ENCODE measurements around the gene IGSF9B. TPM values are rescaled to one million over a fixed set of nuclear protein-coding genes. Genes with fewer than 3 reads are reported as not detected.

IGSF9B gene
- total RNA-seq, 4 donors from 2014 or later, result 24.1 to 120 (median 43.3) TPM

DNA sequence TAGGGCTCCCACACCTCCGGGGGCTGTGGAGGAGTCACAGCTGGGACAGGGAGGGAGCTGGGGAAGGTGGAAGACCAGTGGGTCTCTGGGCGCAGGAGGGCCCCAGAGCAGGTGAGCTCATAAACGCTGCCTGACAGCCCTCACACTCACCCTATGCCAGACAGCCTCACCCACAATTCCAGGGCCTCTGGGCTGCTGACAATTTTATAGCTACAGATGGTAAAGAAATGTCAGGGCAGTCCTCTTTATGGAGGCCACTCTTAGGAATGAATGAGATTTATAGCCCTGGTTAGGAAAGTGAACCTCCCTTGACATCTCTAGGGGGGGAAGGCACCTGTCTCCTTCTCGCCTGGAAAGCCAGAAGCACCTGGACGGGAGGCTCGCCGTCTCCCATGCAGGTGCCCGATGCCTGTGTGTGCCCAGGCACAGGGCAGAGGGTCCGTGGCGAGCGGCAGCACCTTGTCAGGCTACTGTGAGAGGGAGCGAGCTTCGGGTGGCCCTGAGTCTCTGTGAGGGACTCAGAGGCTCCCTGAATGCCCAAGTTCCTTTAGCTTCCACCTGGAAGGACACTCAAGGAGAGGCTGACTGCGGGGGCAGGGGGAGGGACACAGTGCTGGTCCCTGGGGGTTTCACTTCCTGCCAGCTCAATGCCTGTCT is 39.9 kb downstream of the IGSF9B start:
- no peaks in the 10 kb centered on the region for H3K9me3 ChIP-seq
- H3K36me3 ChIP-seq, result peaks cover 0 to 98% of the 10 kb centered on the region in 2 donors
- H3K4me3 ChIP-seq, result no peak overlapping the region
- TF ChIP-seq POLR2A (IDR thresholded peaks at IDR 0.05), result no peak
- TF ChIP-seq POLR2AphosphoS5 (IDR thresholded peaks at IDR 0.05), result no peak
- TF ChIP-seq EP300 (IDR thresholded peaks at IDR 0.05), result no peak
- TF ChIP-seq, protein P1, sequence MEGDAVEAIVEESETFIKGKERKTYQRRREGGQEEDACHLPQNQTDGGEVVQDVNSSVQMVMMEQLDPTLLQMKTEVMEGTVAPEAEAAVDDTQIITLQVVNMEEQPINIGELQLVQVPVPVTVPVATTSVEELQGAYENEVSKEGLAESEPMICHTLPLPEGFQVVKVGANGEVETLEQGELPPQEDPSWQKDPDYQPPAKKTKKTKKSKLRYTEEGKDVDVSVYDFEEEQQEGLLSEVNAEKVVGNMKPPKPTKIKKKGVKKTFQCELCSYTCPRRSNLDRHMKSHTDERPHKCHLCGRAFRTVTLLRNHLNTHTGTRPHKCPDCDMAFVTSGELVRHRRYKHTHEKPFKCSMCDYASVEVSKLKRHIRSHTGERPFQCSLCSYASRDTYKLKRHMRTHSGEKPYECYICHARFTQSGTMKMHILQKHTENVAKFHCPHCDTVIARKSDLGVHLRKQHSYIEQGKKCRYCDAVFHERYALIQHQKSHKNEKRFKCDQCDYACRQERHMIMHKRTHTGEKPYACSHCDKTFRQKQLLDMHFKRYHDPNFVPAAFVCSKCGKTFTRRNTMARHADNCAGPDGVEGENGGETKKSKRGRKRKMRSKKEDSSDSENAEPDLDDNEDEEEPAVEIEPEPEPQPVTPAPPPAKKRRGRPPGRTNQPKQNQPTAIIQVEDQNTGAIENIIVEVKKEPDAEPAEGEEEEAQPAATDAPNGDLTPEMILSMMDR (IDR thresholded peaks at IDR 0.05), result no peak
- H3K4me1 ChIP-seq, result peaks cover 0 to 5% (median 0%) of the 10 kb centered on the region in 3 donors
- H3K27me3 ChIP-seq, result no peaks in the 10 kb centered on the region
- no peak overlapping the region for H3K27ac ChIP-seq
- no peak for ATAC-seq
- WGBS, 2 donors (ENCODE audit: low coverage in 1 of 2), result 73% methylated on average over 3 of the region's 14 CpGs; no CpG with 5 or more reads in 1 of the 2 donors

DNA sequence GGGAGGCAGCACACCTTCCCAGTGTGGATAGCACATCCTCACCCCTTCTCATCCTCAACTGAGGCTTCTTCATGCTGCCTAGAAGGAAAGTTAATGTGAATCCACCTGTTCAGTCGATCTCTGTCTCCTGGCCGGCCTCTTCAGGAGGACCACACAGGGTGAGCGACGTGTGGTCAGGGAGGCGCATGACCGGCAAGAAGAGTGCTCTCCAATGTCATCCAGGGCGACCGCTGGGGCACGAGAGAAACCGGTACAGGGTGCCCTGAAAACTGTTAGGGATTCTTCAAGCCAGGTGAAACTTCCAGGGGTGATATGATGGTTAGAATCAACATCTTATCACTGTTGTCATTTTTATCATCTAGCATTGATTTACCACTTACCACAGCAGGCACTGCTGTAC is 43.0 kb downstream of the IGSF9B start:
- peaks cover 0 to 98% of the 10 kb centered on the region in 2 donors for H3K36me3 ChIP-seq
- no CpG with 5 or more reads among the region's 10 CpGs for WGBS, 2 donors (ENCODE audit: low coverage in 1 of 2)
- H3K27me3 ChIP-seq, result no peaks in the 10 kb centered on the region
- H3K4me3 ChIP-seq, result no peak overlapping the region
- TF ChIP-seq POLR2A (IDR thresholded peaks at IDR 0.05), result no peak
- TF ChIP-seq, protein P1 (IDR thresholded peaks at IDR 0.05), result no peak
- TF ChIP-seq POLR2AphosphoS5 (IDR thresholded peaks at IDR 0.05), result no peak
- TF ChIP-seq EP300 (IDR thresholded peaks at IDR 0.05), result no peak
- H3K4me1 ChIP-seq, result peaks cover 0 to 5% (median 0%) of the 10 kb centered on the region in 3 donors
- no peaks in the 10 kb centered on the region for H3K9me3 ChIP-seq
- no peak for ATAC-seq
- no peak overlapping the region for H3K27ac ChIP-seq

DNA sequence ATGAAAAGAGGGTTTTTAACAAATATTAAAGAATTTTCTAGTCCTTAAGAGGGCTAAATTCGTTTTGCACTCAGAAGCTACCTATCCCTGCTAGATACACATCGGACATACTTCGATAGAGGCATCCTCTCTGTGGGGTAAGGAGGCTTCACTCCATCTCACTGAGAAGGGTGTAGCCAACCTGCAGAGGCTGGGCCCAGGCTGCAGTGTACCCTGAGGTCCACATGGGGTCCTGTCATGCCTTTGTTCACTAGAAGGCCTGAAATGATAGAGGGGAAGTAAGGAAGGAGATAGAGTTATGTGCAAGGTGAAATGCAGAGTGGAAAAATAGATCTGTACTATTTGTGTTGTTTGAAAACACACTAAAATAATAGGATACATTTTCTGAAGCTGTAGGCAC is 45.6 kb downstream of the IGSF9B start:
- TF ChIP-seq EP300 (IDR thresholded peaks at IDR 0.05) (no peak), POLR2AphosphoS5 (IDR thresholded peaks at IDR 0.05) (no peak), POLR2A (IDR thresholded peaks at IDR 0.05) (no peak)
- TF ChIP-seq, protein P1 (IDR thresholded peaks at IDR 0.05), result no peak
- WGBS, 2 donors (ENCODE audit: low coverage in 1 of 2), result 66 to 76% methylated on average over 3 of the region's 3 CpGs

DNA sequence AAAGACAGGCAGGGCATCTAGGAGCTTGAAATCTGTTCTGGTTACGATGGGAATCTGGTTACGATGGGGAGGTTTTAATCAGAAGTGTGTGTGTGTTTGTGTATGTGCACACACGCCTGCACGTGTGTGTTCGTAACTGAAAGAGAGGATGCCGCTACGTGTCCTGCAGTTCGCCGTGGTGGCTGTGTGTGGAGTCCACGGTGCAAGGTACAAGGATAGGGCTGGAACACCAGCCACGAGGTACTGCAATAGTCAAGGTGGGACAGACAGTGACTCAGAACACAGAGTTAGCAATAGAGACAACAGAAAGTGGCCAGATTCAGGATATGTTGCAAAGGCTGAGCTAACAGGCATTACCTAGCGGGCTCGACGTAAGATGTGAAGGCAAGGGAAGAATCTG is 46.7 kb downstream of the IGSF9B start:
- Histone ChIP-seq H3K27ac (no peak overlapping the region), H3K9me3 (no peaks in the 10 kb centered on the region), H3K27me3 (no peaks in the 10 kb centered on the region), H3K36me3 (peaks cover 0 to 99% of the 10 kb centered on the region in 2 donors), H3K4me3 (no peak overlapping the region), H3K4me1 (no peaks in the 10 kb centered on the region)
- TF ChIP-seq POLR2AphosphoS5 (IDR thresholded peaks at IDR 0.05) (no peak), POLR2A (IDR thresholded peaks at IDR 0.05) (no peak), EP300 (IDR thresholded peaks at IDR 0.05) (no peak)
- TF ChIP-seq, protein P1 (IDR thresholded peaks at IDR 0.05), result no peak
- WGBS, 2 donors (ENCODE audit: low coverage in 1 of 2), result 89 to 100% methylated on average over 1 to 14 of the region's 14 CpGs
- ATAC-seq, result no peak

More for the DNA sequence above, 45.6 kb downstream of the IGSF9B start:
- Histone ChIP-seq H3K4me3 (no peak overlapping the region), H3K27ac (no peak overlapping the region), H3K4me1 (no peaks in the 10 kb centered on the region), H3K27me3 (no peaks in the 10 kb centered on the region), H3K9me3 (no peaks in the 10 kb centered on the region), H3K36me3 (peaks cover 0 to 99% of the 10 kb centered on the region in 2 donors)
- ATAC-seq, result no peak

DNA sequence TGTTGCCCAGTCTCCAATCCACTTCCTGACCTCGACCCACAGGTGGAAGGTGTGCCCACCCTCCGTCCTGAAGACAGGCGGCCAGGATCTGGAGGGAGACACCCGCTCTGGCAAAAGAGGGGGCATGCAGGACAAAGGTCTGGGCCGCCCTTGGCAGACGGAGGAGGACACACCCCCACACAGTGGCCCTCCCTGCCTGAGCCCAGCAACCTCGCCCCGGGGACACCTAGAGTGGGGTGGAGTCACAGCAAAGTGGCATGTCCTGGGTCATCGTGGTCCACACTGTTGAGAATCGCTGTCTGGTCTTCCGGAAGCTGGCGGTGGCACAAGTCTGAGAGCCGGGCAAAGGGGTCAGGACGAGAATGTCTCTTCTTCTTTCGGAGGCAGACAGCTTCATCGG is 47.9 kb downstream of the IGSF9B start:
- peaks cover 0 to 100% of the 10 kb centered on the region in 2 donors for H3K36me3 ChIP-seq
- ATAC-seq, result no peak

More for the DNA sequence above, 47.9 kb downstream of the IGSF9B start:
- Histone ChIP-seq H3K27ac (no peak overlapping the region), H3K27me3 (no peaks in the 10 kb centered on the region), H3K4me1 (no peaks in the 10 kb centered on the region), H3K4me3 (no peak overlapping the region), H3K9me3 (no peaks in the 10 kb centered on the region)
- 71 to 90% methylated on average over 4 to 7 of the region's 16 CpGs for WGBS, 2 donors (ENCODE audit: low coverage in 1 of 2)
- TF ChIP-seq, protein P1 (IDR thresholded peaks at IDR 0.05), result no peak
- no peak for TF ChIP-seq POLR2AphosphoS5 (IDR thresholded peaks at IDR 0.05)
- TF ChIP-seq EP300 (IDR thresholded peaks at IDR 0.05), result no peak
- TF ChIP-seq POLR2A (IDR thresholded peaks at IDR 0.05), result no peak

Data from gastroesophageal sphincter (tissue), 4 donors.